Caco-2 (cell line): ENCODE measurements around the gene MFSD1. TPM values are rescaled to one million over a fixed set of nuclear protein-coding genes. Genes with fewer than 3 reads are reported as not detected.

ENCODE experiments used
- BruUV-seq: library from RNA; stranded (reverse); fragments of 400-500 nt; replicated peaks from 2 replicates; lab custom pipeline; 2021; lab: Mats Ljungman, UMichigan
- CTCF ChIA-PET: fragments of 300-600 bp; sonication (Branson Sonifier 250); formaldehyde crosslinking; loops from one replicate; lab custom pipeline; 2022; ENCODE audit warnings: antibody characterized with exemption; lab: Charles Lee
- POLR2A ChIA-PET: fragments of 300-600 bp; sonication (Branson Sonifier 250); formaldehyde crosslinking; loops from one replicate; lab custom pipeline; 2022; ENCODE audit warnings: antibody characterized with exemption; lab: Charles Lee
- DNase-seq, 2 experiments: peaks; one replicate each; pipeline versions ENCODE4 v3.0.0 to v3.0.0-alpha.2; 2020 to 2022
- H3K27me3 ChIP-seq: replicated peaks from 2 replicates; pipeline ENCODE4 v1.6.0; 2011; ENCODE audit warnings: low read length; ENCODE audit not compliant: control insufficient read depth, insufficient read depth
- H3K36me3 ChIP-seq: 2 replicates; pipeline ENCODE4 v1.5.1; 2011; ENCODE audit warnings: low read length; ENCODE audit not compliant: control insufficient read depth, insufficient read depth
- H3K4me1 ChIP-seq: fragments of 250-450 bp; sonication (Bioruptor Pico); 2 replicates; pipeline ENCODE4 v1.5.1; 2020; ENCODE audit warnings: mild to moderate bottlenecking
- H3K4me3 ChIP-seq: 2 replicates; pipeline ENCODE4 v1.5.1; 2011; ENCODE audit warnings: low read depth, mild to moderate bottlenecking, control low read depth, low read length
- H3K9me3 ChIP-seq: fragments of 250-450 bp; sonication (Bioruptor Pico); 2 replicates; pipeline ENCODE4 v1.5.1; 2020; ENCODE audit warnings: mild to moderate bottlenecking, moderate library complexity
- H3K27ac Mint-ChIP-seq: one replicate; pipeline ENCODE4 v1.8.0; 2022; ENCODE audit warnings: mixed read lengths; ENCODE audit not compliant: unreplicated experiment
- H3K27me3 Mint-ChIP-seq: one replicate; pipeline ENCODE4 v1.8.0; 2022; ENCODE audit warnings: mixed read lengths; ENCODE audit not compliant: insufficient read depth, unreplicated experiment
- H3K36me3 Mint-ChIP-seq: one replicate; pipeline ENCODE4 v1.8.0; 2022; ENCODE audit warnings: mild to moderate bottlenecking, mixed read lengths; ENCODE audit not compliant: insufficient read depth, unreplicated experiment
- H3K4me1 Mint-ChIP-seq: one replicate; pipeline ENCODE4 v1.8.0; 2022; ENCODE audit warnings: low read depth, mixed read lengths; ENCODE audit not compliant: unreplicated experiment
- H3K4me3 Mint-ChIP-seq: one replicate; pipeline ENCODE4 v1.8.0; 2022; ENCODE audit warnings: mild to moderate bottlenecking, moderate library complexity, mixed read lengths; ENCODE audit not compliant: unreplicated experiment
- H3K9me3 Mint-ChIP-seq: one replicate; pipeline ENCODE4 v1.8.0; 2022; ENCODE audit warnings: mixed read lengths; ENCODE audit not compliant: unreplicated experiment
- intact Hi-C: fragments of 100-400 bp; cut with micrococcal nuclease; formaldehyde crosslinking; loops from one replicate; pipeline ENCODE4 v1.10.0; 2022; ENCODE audit not compliant: unreplicated experiment
- total RNA-seq: library from RNA; stranded (reverse); gene quantifications from 2 replicates; pipeline ENCODE4 v1.2.3, GENCODE V29; 2022
- TF ChIP-seq, protein P1 (sequence below), 2 experiments: fragments of 200-600 bp in 1 of 2; IDR thresholded peaks; 1 replicate in 1 of 2; 2 replicates in 1 of 2; pipeline versions ENCODE4 v1.5.1 to v1.8.0; 2011 to 2022; ENCODE audit warnings: antibody characterized with exemption in 1 of 2, control low read depth in 1 of 2, inconsistent platforms in 1 of 2, low read depth in 1 of 2, low read length in 1 of 2, mild to moderate bottlenecking in 1 of 2, moderate library complexity in 1 of 2; ENCODE audit not compliant: insufficient read depth in 1 of 2, severe bottlenecking in 1 of 2, unreplicated experiment in 1 of 2

Gene MFSD1
- total RNA-seq, 1 experiment from 2014 or later, result 16.9 TPM

GRCh38 chr3:158845765-158846350 lies 44.0 kb downstream of the MFSD1 start:
- Mint-ChIP-seq H3K4me3 (no peak overlapping the region), H3K36me3 (no peaks in the 10 kb centered on the region), H3K27me3 (peaks cover 18% of the 10 kb centered on the region), H3K4me1 (no peaks in the 10 kb centered on the region), H3K27ac (no peak overlapping the region), H3K9me3 (no peaks in the 10 kb centered on the region)
- Histone ChIP-seq H3K36me3 (no peaks in the 10 kb centered on the region), H3K4me3 (no peak overlapping the region), H3K4me1 (no peaks in the 10 kb centered on the region), H3K27me3 (no peaks in the 10 kb centered on the region; the same call in 1 of the 2 replicates), H3K9me3 (no peaks in the 10 kb centered on the region)
- POLR2A ChIA-PET, result no interaction called here
- TF ChIP-seq, protein P1, sequence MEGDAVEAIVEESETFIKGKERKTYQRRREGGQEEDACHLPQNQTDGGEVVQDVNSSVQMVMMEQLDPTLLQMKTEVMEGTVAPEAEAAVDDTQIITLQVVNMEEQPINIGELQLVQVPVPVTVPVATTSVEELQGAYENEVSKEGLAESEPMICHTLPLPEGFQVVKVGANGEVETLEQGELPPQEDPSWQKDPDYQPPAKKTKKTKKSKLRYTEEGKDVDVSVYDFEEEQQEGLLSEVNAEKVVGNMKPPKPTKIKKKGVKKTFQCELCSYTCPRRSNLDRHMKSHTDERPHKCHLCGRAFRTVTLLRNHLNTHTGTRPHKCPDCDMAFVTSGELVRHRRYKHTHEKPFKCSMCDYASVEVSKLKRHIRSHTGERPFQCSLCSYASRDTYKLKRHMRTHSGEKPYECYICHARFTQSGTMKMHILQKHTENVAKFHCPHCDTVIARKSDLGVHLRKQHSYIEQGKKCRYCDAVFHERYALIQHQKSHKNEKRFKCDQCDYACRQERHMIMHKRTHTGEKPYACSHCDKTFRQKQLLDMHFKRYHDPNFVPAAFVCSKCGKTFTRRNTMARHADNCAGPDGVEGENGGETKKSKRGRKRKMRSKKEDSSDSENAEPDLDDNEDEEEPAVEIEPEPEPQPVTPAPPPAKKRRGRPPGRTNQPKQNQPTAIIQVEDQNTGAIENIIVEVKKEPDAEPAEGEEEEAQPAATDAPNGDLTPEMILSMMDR (IDR thresholded peaks at IDR 0.05; ENCODE audit: insufficient read depth in 1 of 2, low read depth in 1 of 2, low read length in 1 of 2, severe bottlenecking in 1 of 2, unreplicated experiment in 1 of 2), result peak; percentile 58 to 75
- peak in 1 of 2 experiments; percentile 57 for DNase-seq
- intact Hi-C loops, result loop anchor here (1.0 to 10.0 kb wide), 5 partner anchors 73 to 739 kb away; no protein-coding TSS in a partner anchor
- CTCF ChIA-PET, result interaction anchor here (1.2 to 1.6 kb wide), 2 partner anchors 407 to 414 kb away, joined by 3 to 11 read pairs; no protein-coding TSS in a partner anchor
- BruUV-seq, result no TSS peak

DNA sequence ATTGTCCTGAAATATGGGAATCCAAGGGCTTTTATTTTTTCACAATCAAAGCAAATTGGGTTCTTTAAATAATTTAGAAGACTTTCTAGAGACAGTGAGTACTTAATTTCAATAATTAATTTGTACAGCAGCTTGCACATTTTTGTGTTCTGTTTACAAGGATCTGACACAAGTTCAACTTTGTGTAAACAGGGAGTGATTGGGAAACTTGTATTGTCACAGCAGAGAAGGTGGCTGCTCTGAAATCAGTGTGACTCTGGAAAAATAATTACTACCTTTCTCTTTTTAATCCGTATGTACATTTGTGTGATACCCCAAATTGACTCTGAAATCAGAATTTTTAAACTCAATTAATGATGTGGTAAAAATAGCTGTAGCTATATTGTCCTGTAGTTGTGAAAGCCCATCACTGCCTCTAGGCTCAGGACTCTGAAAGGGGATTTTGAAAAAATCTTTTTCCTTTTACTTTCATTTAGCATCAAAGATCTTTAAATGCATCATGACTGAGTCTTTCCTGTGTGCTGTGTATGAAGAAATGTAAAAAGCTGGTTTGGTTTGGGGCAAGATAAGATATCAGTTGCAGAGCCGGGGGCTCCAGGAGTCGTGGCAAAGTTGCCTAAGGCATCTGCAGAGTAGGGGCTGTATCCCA lies 45.1 kb downstream of the MFSD1 start:
- no peaks in the 10 kb centered on the region for H3K36me3 Mint-ChIP-seq
- DNase-seq, result no peak
- H3K4me1 Mint-ChIP-seq, result no peaks in the 10 kb centered on the region
- no peaks in the 10 kb centered on the region for H3K9me3 ChIP-seq
- intact Hi-C loops, result loop anchor here (2.0 to 10.0 kb wide), 4 partner anchors 72 to 738 kb away; no protein-coding TSS in a partner anchor
- TF ChIP-seq, protein P1 (IDR thresholded peaks at IDR 0.05; ENCODE audit: insufficient read depth in 1 of 2, low read depth in 1 of 2, low read length in 1 of 2, severe bottlenecking in 1 of 2, unreplicated experiment in 1 of 2), result no peak
- H3K27ac Mint-ChIP-seq, result no peak overlapping the region
- H3K36me3 ChIP-seq, result no peaks in the 10 kb centered on the region
- H3K4me1 ChIP-seq, result no peaks in the 10 kb centered on the region
- H3K4me3 ChIP-seq, result no peak overlapping the region
- peaks cover 15% of the 10 kb centered on the region for H3K27me3 Mint-ChIP-seq
- BruUV-seq, result no TSS peak
- no peaks in the 10 kb centered on the region; the same call in 1 of the 2 replicates for H3K27me3 ChIP-seq
- H3K9me3 Mint-ChIP-seq, result no peaks in the 10 kb centered on the region
- no peak overlapping the region for H3K4me3 Mint-ChIP-seq
- POLR2A ChIA-PET, result interaction anchor here (0.6 kb wide), 1 partner anchor 17 kb away, joined by 9 read pairs; no protein-coding TSS in a partner anchor
- CTCF ChIA-PET, result interaction anchor here (0.7 kb wide), 1 partner anchor 414 kb away, joined by 3 read pairs; no protein-coding TSS in a partner anchor

GRCh38 chr3:158847452-158847821 lies 45.6 kb downstream of the MFSD1 start:
- Histone ChIP-seq H3K27me3 (no peaks in the 10 kb centered on the region; the same call in 1 of the 2 replicates), H3K4me3 (no peak overlapping the region), H3K36me3 (no peaks in the 10 kb centered on the region), H3K9me3 (no peaks in the 10 kb centered on the region), H3K4me1 (no peaks in the 10 kb centered on the region)
- Mint-ChIP-seq H3K36me3 (no peaks in the 10 kb centered on the region), H3K27me3 (peaks cover 15% of the 10 kb centered on the region), H3K4me1 (no peaks in the 10 kb centered on the region), H3K4me3 (no peak overlapping the region), H3K27ac (no peak overlapping the region), H3K9me3 (no peaks in the 10 kb centered on the region)
- DNase-seq, result no peak
- intact Hi-C loops, result loop anchor here (2.0 to 10.0 kb wide), 4 partner anchors 71 to 737 kb away; no protein-coding TSS in a partner anchor
- ChIA-PET POLR2A (interaction anchor here (0.6 kb wide), 1 partner anchor 18 kb away, joined by 9 read pairs; no protein-coding TSS in a partner anchor), CTCF (interaction anchor here (0.7 kb wide), 1 partner anchor 413 kb away, joined by 3 read pairs; no protein-coding TSS in a partner anchor)
- BruUV-seq, result no TSS peak
- TF ChIP-seq, protein P1 (IDR thresholded peaks at IDR 0.05; ENCODE audit: insufficient read depth in 1 of 2, low read depth in 1 of 2, low read length in 1 of 2, severe bottlenecking in 1 of 2, unreplicated experiment in 1 of 2), result no peak
